Adipocyte (in vitro differentiated cells): ENCODE results near the gene FPGS.

ENCODE experiments used
- DNase-seq: peaks from one replicate; pipeline ENCODE4 v3.0.0-alpha.2; 2015; ENCODE audit warnings: low read depth
- H3K27me3 ChIP-seq: replicated peaks from 2 replicates; pipeline ENCODE4 v1.7.0; 2013; ENCODE audit warnings: mild to moderate bottlenecking, low read length, moderate library complexity; ENCODE audit not compliant: control insufficient read depth, insufficient read depth
- H3K36me3 ChIP-seq: 2 replicates; pipeline ENCODE4 v1.7.0; 2013; ENCODE audit warnings: low read length, mild to moderate bottlenecking, moderate library complexity; ENCODE audit not compliant: control insufficient read depth, insufficient read depth, severe bottlenecking
- H3K4me1 ChIP-seq: 2 replicates; pipeline ENCODE4 v1.7.0; 2013; ENCODE audit warnings: mild to moderate bottlenecking, low read length, moderate library complexity; ENCODE audit not compliant: control insufficient read depth, insufficient read depth
- H3K4me3 ChIP-seq: 2 replicates; pipeline ENCODE4 v1.7.0; 2013; ENCODE audit warnings: mild to moderate bottlenecking, low read length, moderate library complexity
- H3K9ac ChIP-seq: 2 replicates; pipeline ENCODE4 v1.7.0; 2013; ENCODE audit warnings: mild to moderate bottlenecking, low read length, moderate library complexity
- H3K9me3 ChIP-seq: 2 replicates; pipeline ENCODE4 v1.7.0; 2013; ENCODE audit warnings: mild to moderate bottlenecking, low read length, moderate library complexity; ENCODE audit not compliant: control insufficient read depth

The FPGS gene

DNA sequence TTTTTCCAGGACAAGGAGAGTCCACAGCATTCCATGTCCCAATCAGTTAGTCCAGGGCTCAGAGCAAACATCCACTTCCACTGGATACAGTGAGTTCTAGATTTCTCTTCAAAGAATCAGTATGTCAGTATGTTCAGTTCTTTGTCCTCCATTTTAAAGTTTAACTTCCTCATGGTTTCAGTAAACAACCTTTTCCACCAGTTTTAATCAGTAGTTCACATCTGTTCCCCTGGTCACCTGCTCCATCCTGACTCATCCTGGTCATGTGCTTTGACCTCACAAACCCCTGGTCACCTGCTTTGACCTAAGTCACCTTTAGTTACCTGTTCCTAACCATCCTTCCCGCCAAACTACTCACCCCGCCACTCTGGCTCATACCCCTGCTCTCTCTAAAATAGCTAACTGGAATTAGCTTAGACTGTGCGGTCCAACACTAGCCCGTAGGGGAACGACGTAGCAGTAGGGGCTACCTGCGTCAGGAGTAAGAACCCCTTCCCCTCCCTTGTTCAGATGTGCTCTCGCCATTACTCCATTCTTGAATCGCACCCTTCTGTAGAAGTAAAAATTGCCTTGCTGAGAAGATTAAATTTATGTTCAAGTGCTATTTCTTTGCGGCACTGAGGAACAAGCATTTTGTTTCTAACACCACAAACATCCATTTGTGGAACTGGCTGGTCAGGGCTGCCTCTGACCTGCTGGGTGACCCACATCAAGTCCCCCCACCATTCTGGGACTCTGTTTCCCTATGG lies 46.2 kb downstream of the FPGS start:
- Histone ChIP-seq H3K4me1 (peaks cover 84% of the 10 kb centered on the region), H3K36me3 (peaks cover 43% of the 10 kb centered on the region), H3K4me3 (no peak overlapping the region)

DNA sequence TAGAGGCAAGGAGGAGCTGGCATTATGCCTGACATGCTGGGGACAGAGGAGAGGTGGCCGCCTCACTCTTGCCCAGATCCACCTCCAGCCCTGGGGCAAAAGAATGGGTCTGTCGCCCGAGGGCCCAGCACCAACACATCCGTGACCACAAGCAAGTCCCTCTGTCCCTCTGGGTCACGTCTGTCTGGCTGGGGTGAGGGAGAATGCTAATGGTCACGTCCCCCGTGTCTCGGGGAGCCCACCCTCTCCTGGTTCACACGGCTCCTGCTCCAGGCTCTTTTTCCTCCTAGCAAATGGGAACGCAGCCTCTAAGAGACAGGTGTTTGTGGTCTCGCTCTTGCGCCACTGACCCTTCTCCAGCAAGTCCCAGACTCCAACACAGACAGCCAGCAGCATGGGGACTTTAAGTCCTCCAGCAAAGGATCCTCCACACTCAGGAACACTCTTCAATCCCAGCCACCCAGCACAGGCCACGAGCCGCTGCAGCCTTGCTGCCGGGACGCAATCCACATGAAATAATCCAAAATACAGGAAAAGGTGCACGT lies 47.7 kb downstream of the FPGS start:
- Histone ChIP-seq H3K4me1 (peaks cover 73% of the 10 kb centered on the region), H3K9me3 (peaks cover 12% of the 10 kb centered on the region), H3K9ac (peak overlapping the region; percentile 19), H3K4me3 (peak overlapping the region; percentile 25), H3K36me3 (peaks cover 43% of the 10 kb centered on the region), H3K27me3 (no peaks in the 10 kb centered on the region)
- no peak for DNase-seq

More for the DNA sequence above, 46.2 kb downstream of the FPGS start:
- Histone ChIP-seq H3K9ac (no peak overlapping the region), H3K9me3 (peaks cover 12% of the 10 kb centered on the region), H3K27me3 (no peaks in the 10 kb centered on the region)
- DNase-seq: no peak

DNA sequence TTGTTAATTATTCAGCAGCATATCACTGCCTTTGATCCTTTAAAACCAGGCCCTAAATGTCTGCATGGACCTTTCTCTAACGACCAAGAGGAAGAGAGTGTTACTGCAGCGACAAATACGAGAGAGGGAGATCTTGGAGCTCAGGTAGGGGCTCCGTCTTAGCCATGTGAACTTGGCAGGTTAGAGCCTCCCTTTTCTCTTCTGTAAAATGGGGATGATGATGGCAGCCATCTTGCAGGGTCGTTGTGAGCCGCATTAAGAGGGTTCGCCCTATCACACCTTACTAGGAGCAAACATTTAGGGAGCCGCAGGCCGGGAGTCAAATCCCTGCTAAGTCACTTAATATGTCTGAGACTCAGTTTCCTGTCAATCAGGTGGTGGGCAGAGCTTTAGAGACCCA lies 50.1 kb downstream of the FPGS start:
- H3K27me3 ChIP-seq: no peaks in the 10 kb centered on the region
- H3K9me3 ChIP-seq: peaks cover 12% of the 10 kb centered on the region
- peaks cover 43% of the 10 kb centered on the region for H3K36me3 ChIP-seq
- peak overlapping the region; percentile 96 for H3K4me3 ChIP-seq
- H3K9ac ChIP-seq: peak overlapping the region; percentile 99
- peaks cover 52% of the 10 kb centered on the region for H3K4me1 ChIP-seq
- no peak for DNase-seq

DNA sequence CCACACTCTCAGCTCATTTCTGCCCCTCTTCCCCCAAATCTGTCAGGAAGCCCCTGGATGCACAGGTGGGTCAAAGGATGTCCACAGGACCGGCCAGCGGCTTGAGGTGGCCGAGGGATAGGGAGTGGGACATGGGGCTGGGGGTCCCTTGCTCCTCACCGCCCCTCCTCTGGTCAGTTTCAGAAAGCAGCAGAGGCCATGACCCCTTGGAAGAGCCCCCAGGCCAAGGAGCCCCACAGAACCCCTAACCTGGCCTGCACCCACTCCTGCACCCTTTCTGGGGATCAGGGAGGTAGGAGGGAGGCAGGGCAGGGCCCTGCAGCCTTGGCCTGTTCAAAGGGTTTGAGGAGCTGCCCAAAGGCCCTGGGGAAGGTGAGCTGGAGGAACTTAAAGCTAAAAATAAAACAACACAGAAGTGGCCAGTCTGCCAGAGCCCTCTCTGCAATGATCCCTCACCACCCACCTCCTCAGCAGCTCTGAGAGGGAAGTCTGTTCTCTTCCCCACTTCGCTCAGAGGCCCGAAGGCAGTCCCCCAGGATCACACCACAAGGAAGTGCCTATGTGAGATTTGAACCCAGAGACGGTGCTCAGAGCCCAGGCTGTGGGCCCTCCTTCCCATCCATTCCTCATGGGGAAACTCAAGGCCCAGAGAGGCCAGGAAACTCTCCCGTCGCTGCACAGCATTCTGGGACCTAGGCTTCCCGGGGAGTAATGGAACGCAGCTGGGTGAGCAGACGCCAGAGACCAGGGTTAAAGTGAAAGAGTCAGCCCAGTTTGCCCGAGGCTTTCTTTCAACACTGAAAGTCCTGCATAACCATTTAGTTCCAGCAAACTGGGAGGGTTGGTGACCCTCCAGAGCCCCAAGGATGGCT lies 50.9 kb downstream of the FPGS start:
- Histone ChIP-seq H3K9me3 (peaks cover 10% of the 10 kb centered on the region), H3K4me3 (peak overlapping the region; percentile 96), H3K36me3 (peaks cover 36% of the 10 kb centered on the region), H3K4me1 (peaks cover 54% of the 10 kb centered on the region), H3K9ac (peak overlapping the region; percentile 99), H3K27me3 (no peaks in the 10 kb centered on the region)
- peak; percentile 75 for DNase-seq

DNA sequence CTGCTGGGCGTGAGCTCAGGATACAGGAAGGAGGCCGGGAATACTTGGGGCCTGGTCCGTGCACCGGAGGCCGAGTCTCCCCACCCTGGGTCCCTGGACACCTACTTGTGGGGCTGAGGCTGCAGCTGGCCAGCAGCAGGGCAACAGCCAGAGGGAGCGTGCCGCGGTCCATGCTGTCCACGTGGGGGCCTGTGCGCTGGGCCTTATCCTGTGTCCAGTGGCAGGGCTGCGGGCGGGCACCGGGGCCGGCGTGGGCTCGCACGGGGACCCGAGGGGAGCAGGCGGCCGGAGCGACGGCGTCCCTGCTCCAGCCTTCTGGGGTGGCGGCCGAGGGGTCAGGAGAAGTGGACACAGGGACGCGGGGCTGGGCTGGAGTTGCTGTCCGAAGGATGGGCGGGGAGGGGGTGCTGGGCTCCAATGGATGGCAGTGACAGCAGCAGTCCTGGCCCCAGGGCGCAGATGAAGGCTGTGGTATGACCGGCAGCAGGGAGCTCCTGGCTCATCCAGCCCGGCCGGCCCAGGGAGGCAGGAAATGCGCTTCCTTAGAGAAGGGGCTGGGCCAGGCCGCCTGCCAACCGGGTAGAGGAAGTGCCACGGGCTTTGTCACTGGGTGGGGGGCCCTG lies 51.6 kb downstream of the FPGS start, which contains the start of gene ENG:
TSS of gene ENG (minus strand) at position 475 of the 623 bp plus-strand sequence. CDS start at position 172, 303 bp downstream.
- H3K36me3 ChIP-seq: peaks cover 28% of the 10 kb centered on the region
- H3K9me3 ChIP-seq: peaks cover 3% of the 10 kb centered on the region
- H3K4me3 ChIP-seq: peak within 1 kb of the TSS; percentile 96
- no peaks in the 10 kb centered on the region for H3K27me3 ChIP-seq
- peak; percentile 81 for DNase-seq
- H3K4me1 ChIP-seq: peaks cover 60% of the 10 kb centered on the region
- peak within 1 kb of the TSS; percentile 99 for H3K9ac ChIP-seq

DNA sequence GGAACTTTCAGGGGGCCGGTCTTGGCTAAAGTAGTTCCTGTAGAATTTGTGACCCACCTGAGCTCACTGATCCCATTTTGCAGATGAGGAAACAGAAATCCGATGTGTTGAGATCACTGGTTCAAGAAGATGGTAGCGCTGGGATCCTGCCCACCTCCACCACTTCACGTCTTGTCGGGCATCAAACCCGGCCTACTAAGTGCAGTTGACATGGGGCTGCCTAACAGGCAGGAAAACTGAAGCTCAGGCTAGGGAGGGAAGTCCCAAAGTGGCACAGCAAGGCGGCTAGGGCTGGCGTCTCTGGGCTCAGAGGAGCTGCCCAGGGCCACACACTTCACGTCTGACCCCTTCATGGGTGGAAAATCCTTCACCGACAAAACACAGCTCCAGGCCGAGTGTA lies 52.3 kb downstream of the FPGS start:
- DNase-seq: no peak
- peaks cover 22% of the 10 kb centered on the region for H3K36me3 ChIP-seq

DNA sequence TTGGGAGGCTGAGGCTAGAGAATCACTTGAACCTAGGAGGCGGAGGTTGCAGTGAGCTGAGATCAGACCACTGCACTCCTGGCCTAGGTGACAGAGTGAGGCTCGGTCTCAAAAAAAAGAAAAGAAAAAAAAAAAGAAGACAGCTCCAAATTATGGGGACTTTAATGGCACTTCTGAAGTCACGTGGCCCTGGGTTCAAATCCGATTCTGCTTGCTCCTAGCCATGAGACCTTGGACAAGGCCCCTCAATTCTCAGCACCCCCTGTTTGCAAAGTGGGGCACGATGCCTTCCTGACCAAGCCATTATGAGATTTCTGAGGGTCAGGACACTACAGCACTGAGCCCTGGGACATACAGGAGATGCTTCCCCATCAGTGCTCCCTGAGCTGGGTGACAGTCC lies 52.8 kb downstream of the FPGS start:
- Histone ChIP-seq H3K4me1 (peaks cover 50% of the 10 kb centered on the region), H3K27me3 (no peaks in the 10 kb centered on the region), H3K9ac (no peak overlapping the region), H3K9me3 (no peaks in the 10 kb centered on the region), H3K36me3 (peaks cover 16% of the 10 kb centered on the region), H3K4me3 (no peak overlapping the region)
- no peak for DNase-seq

More for the DNA sequence above, 52.3 kb downstream of the FPGS start:
- peak overlapping the region; percentile 64 for H3K9ac ChIP-seq
- no peaks in the 10 kb centered on the region for H3K9me3 ChIP-seq
- no peaks in the 10 kb centered on the region for H3K27me3 ChIP-seq
- H3K4me3 ChIP-seq: peak overlapping the region; percentile 24
- peaks cover 56% of the 10 kb centered on the region for H3K4me1 ChIP-seq

DNA sequence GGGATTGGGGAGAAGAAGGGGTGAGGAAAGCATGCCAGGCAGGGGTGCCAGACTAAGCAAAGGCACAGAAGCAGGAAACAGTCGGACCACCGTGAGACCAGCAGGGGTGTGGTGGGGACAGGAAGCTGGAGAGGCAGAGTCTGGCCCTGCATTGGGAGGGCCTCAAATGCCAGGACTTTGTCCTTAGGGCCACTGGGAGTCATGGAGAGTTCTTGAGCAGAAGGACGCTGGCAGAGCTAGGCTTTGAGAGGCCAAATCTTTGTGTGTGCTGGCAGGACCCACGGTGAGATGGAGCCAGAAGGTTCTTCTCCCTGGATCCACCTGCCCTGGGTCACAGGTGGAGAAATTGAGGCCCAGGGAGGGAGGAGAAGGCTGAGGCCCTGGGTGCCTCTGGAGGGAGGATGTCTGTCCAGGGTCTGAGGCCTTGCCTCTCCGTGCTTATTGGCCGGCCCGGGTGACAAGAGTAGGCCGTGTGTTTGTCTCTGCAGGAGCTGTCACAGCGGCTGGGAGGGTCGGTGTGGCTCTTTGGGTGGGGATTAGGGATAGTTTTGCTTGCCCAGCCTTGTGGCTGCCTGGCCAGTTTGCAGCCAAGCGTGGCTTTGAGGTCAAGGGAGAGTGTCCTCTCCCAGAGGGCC lies 53.5 kb downstream of the FPGS start:
- peaks cover 43% of the 10 kb centered on the region for H3K4me1 ChIP-seq
- no peak overlapping the region for H3K4me3 ChIP-seq
- no peaks in the 10 kb centered on the region for H3K27me3 ChIP-seq
- H3K36me3 ChIP-seq: peaks cover 10% of the 10 kb centered on the region
- no peak for DNase-seq
- no peak overlapping the region for H3K9ac ChIP-seq
- no peaks in the 10 kb centered on the region for H3K9me3 ChIP-seq

DNA sequence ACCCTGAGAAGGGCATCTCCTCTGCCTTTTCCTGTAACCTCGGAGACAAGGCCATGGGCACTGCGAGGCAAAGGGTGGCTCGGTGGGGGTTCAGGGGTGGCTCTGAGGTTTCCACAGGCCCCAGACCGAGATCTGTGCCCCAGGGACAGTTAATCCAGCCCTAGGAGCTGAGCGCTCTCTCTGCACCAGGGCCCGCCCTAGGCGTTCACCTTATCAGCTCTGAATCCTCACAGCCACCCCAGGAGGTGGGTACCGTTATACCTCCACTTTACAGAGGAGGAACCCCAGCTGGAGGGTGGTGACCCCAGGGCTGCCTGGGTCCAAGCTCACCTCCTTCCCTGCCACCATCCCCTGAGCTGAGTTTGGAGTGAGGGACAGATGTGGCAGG lies 54.0 kb downstream of the FPGS start:
- Histone ChIP-seq H3K36me3 (peaks cover 8% of the 10 kb centered on the region), H3K4me3 (no peak overlapping the region), H3K9ac (no peak overlapping the region), H3K27me3 (no peaks in the 10 kb centered on the region), H3K4me1 (peaks cover 39% of the 10 kb centered on the region), H3K9me3 (no peaks in the 10 kb centered on the region)
- DNase-seq: no peak

DNA sequence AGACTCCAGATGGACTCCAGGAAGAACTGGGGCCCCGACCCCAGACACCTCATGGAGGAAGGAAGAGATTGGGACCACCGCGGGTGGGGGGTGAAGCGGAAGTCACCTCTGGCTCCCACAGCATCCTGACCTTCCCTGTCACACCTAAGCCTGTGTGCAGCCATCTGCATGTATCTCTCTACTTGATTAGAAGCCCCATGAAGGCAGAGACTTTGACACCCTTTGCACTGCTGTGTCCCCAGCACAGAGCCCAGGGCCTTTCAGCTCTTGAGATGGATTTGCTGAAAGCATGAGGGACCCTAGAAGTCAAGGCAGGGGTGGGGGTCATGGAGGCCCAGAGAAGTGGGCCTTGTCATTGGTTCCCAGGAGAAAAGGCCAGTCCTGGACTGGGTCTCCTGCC lies 54.6 kb downstream of the FPGS start:
- DNase-seq: no peak
- Histone ChIP-seq H3K4me1 (peaks cover 33% of the 10 kb centered on the region), H3K9me3 (no peaks in the 10 kb centered on the region), H3K9ac (peak overlapping the region; percentile 47), H3K36me3 (peaks cover 3% of the 10 kb centered on the region), H3K27me3 (no peaks in the 10 kb centered on the region), H3K4me3 (no peak overlapping the region)
